ENCODE results near the gene AAGAB. TPM values are rescaled to one million over a fixed set of nuclear protein-coding genes. Genes with fewer than 3 reads are reported as not detected.
A peak's percentile ranks its signal among the peaks of the same experiment; 100 is the strongest.

Gene AAGAB
- total RNA-seq, 2 donors from 2014 or later, result 57.6 to 58.3 TPM

DNA sequence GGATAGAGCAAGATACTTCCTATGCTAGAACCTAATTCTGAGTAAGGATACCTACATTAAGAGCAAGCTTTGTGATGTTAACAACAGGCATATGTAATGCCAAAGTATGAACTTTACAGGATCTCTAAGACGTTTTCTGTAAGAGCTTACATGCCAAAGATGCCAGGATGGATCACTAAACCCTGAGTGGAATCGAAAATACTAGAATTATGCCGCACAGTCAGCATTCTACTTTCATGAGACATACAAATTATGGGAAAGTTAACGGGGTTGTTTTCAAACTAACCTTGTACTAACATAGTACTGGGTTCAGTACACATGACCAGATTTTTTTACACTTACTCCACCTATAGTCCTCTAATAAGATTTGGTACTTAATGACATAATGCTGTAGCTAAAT lies 55.1 kb downstream of the AAGAB start:
- Histone ChIP-seq H3K4me3 (no peak overlapping the region), H3K36me3 (no peaks in the 10 kb centered on the region), H3K9me3 (no peaks in the 10 kb centered on the region), H3K9ac (ENCODE audit: low read depth in 2 of 2, low read length in 2 of 2) (no peak overlapping the region), H3K4me1 (no peaks in the 10 kb centered on the region), H3K27ac (no peak overlapping the region), H3K27me3 (no peaks in the 10 kb centered on the region)
- DNase-seq, result no peak
- intact Hi-C loops (cut with DNase I), result no loop called here
- TF ChIP-seq, protein P1, sequence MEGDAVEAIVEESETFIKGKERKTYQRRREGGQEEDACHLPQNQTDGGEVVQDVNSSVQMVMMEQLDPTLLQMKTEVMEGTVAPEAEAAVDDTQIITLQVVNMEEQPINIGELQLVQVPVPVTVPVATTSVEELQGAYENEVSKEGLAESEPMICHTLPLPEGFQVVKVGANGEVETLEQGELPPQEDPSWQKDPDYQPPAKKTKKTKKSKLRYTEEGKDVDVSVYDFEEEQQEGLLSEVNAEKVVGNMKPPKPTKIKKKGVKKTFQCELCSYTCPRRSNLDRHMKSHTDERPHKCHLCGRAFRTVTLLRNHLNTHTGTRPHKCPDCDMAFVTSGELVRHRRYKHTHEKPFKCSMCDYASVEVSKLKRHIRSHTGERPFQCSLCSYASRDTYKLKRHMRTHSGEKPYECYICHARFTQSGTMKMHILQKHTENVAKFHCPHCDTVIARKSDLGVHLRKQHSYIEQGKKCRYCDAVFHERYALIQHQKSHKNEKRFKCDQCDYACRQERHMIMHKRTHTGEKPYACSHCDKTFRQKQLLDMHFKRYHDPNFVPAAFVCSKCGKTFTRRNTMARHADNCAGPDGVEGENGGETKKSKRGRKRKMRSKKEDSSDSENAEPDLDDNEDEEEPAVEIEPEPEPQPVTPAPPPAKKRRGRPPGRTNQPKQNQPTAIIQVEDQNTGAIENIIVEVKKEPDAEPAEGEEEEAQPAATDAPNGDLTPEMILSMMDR (IDR thresholded peaks at IDR 0.05), result no peak

DNA sequence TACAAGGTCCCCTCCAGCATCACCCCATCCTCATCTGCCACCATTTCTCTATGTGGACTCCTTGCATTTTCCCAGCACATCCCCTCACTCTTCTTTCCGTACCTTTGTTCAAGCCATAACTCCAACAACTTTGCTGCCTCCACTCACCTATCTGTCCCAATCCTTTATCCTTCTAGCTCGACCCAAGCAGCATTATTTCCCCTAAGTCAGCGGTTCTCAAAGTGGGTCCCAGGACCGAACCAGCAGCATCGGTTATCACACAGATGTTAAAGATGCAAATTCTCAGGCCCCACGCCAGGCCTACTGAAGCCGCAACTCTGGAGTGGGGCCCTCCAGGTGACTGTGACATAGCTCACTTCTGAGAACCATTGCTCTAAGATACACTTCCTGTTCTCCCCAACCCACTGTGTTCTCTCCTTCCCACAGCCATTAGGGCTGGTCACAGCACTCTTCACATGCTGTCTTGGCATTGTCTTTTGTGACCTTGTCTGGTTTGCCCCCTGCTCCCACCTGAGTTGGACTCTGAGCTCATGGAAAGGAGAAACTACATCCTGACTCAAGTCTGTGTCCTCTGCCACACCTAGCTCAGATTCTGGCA lies 56.2 kb downstream of the AAGAB start:
- Histone ChIP-seq H3K27ac (no peak overlapping the region), H3K4me1 (no peaks in the 10 kb centered on the region), H3K36me3 (no peaks in the 10 kb centered on the region), H3K4me3 (no peak overlapping the region), H3K27me3 (no peaks in the 10 kb centered on the region), H3K9me3 (no peaks in the 10 kb centered on the region), H3K9ac (ENCODE audit: low read depth in 2 of 2, low read length in 2 of 2) (no peak overlapping the region)
- DNase-seq, result no peak
- TF ChIP-seq, protein P1 (IDR thresholded peaks at IDR 0.05), result no peak
- intact Hi-C loops (cut with DNase I), result no loop called here

DNA sequence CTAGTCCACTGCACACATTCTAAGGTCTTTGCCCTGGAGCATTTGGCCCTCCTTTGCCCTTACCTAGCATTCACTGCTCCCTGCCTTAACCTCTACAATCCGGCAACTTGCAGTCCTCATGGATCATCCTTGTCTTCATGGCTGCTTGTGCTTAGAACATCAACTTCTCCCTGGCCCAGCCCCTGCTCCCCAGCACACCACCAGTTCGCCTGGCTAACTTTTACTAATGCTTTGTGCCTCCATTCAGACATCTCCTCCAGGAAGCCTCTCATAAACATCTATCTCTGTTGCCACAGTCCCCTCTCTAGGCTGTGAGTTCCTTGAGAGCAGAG lies 57.1 kb downstream of the AAGAB start:
- Histone ChIP-seq H3K9ac (ENCODE audit: low read depth in 2 of 2, low read length in 2 of 2) (no peak overlapping the region), H3K4me3 (no peak overlapping the region), H3K9me3 (no peaks in the 10 kb centered on the region), H3K27me3 (no peaks in the 10 kb centered on the region), H3K36me3 (no peaks in the 10 kb centered on the region), H3K27ac (peak overlapping the region; percentile 1), H3K4me1 (no peaks in the 10 kb centered on the region)
- intact Hi-C loops (cut with DNase I), result no loop called here
- TF ChIP-seq, protein P1 (IDR thresholded peaks at IDR 0.05), result no peak
- no peak for DNase-seq

DNA sequence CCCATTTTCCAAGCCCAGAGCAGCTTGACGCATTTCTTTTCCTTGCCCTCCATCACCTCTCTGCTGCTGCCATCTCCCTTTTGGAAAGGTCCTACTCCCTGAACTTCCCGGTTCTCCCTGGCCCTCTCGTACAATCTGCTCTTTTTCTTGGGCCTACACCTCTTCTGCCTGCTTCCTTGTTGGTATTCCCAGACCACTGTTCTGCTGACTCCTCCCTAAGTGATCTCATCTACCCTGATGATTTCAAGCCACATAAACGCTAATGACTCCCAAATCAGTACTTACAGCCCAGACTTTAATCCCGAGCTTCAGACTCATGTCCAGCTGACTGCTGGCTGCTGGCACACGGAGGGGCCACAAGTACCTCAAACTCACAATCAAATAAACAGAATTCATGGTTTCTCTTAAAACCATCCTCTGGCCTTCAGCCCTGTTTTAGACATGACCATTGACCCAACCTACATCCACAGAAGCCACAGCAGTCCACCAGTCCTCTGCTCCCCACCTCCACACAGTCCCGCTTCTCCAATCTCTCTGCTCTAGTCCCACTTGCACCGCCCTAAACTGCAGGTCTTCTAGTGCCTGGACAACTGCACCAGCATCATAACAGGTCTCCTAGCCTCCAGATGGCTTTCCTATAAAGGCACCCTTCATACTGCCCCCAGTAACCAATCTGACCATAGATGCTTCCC lies 57.6 kb downstream of the AAGAB start:
- Histone ChIP-seq H3K9ac (ENCODE audit: low read depth in 2 of 2, low read length in 2 of 2) (no peak overlapping the region), H3K4me1 (no peaks in the 10 kb centered on the region), H3K27me3 (no peaks in the 10 kb centered on the region), H3K36me3 (no peaks in the 10 kb centered on the region), H3K9me3 (no peaks in the 10 kb centered on the region), H3K4me3 (no peak overlapping the region), H3K27ac (peak overlapping the region; percentile 1)
- TF ChIP-seq, protein P1 (IDR thresholded peaks at IDR 0.05), result no peak
- no peak for DNase-seq
- intact Hi-C loops (cut with DNase I), result no loop called here

DNA sequence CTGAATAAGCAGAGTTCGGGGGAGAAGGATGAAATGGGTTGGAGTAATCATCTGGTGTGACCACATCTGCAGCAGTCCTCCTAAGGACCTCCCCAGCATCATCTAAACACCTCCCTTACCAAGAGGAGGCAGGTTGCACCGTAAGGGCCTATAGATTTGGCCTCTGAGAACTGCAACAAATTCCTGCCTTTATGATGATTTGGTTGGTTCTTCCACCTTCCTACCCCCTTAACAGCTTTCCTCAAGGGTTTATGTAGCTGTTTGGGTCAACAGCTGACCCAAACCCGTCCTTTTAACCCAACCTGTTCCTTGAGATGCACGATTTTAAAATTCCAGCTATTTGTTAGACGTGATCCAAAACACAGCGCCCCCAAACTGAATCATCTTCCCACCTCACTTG lies 58.2 kb downstream of the AAGAB start:
- intact Hi-C loops (cut with DNase I), result no loop called here
- H3K27ac ChIP-seq, result peak overlapping the region; percentile 1
- DNase-seq, result no peak
- H3K9ac ChIP-seq (ENCODE audit: low read depth in 2 of 2, low read length in 2 of 2), result no peak overlapping the region
- TF ChIP-seq, protein P1 (IDR thresholded peaks at IDR 0.05), result no peak
- H3K36me3 ChIP-seq, result no peaks in the 10 kb centered on the region
- H3K4me1 ChIP-seq, result no peaks in the 10 kb centered on the region
- no peaks in the 10 kb centered on the region for H3K9me3 ChIP-seq
- H3K27me3 ChIP-seq, result no peaks in the 10 kb centered on the region
- H3K4me3 ChIP-seq, result no peak overlapping the region
